Mesenchymal stem cell (in vitro differentiated cells and primary cell): ENCODE measurements around the gene PWWP2B.
A peak's percentile ranks its signal among the peaks of the same experiment; 100 is the strongest.
"Not testable (repeated sequence)": the region's sequence is repeated elsewhere in the genome, so short reads cannot be mapped to it uniquely, and the experiment has no call there.

Experiments
- DNase-seq: peaks from one replicate; pipeline ENCODE4 v3.0.0-alpha.2; 2013
- H2AFZ ChIP-seq: one replicate; pipeline ENCODE4 v1.6.1; 2013; ENCODE audit warnings: low read depth, mild to moderate bottlenecking, control low read depth, inconsistent platforms, low read length, moderate library complexity
- H2AK5ac ChIP-seq: 2 replicates; pipeline ENCODE4 v1.6.1; 2013; ENCODE audit warnings: low read length, moderate library complexity, mild to moderate bottlenecking, inconsistent platforms; ENCODE audit not compliant: severe bottlenecking
- H2BK120ac ChIP-seq: one replicate; pipeline ENCODE4 v1.6.1; 2013; ENCODE audit warnings: low read depth, mild to moderate bottlenecking, inconsistent platforms, low read length, moderate library complexity
- H2BK12ac ChIP-seq, 2 experiments: one replicate each; pipeline ENCODE4 v1.6.1; 2013; ENCODE audit warnings: inconsistent platforms in 2 of 2, low read length in 2 of 2, mild to moderate bottlenecking in 2 of 2, moderate library complexity in 2 of 2, control low read depth in 1 of 2
- H2BK15ac ChIP-seq: one replicate; pipeline ENCODE4 v1.6.1; 2013; ENCODE audit warnings: mild to moderate bottlenecking, low read depth, inconsistent platforms; ENCODE audit not compliant: poor library complexity, severe bottlenecking
- H2BK5ac ChIP-seq: 2 replicates; pipeline ENCODE4 v1.6.1; 2013; ENCODE audit warnings: low read depth, mild to moderate bottlenecking, low read length, control low read depth, inconsistent platforms; ENCODE audit not compliant: poor library complexity, severe bottlenecking
- H3K14ac ChIP-seq, 2 experiments: one replicate each; pipeline ENCODE4 v1.6.1; 2013; ENCODE audit warnings: inconsistent platforms in 2 of 2, low read length in 2 of 2, control low read depth in 1 of 2, mild to moderate bottlenecking in 1 of 2, moderate library complexity in 1 of 2
- H3K18ac ChIP-seq, 2 experiments: one replicate each; pipeline ENCODE4 v1.6.1; 2013; ENCODE audit warnings: inconsistent platforms in 2 of 2, low read length in 2 of 2, control low read depth in 1 of 2, low read depth in 1 of 2, mild to moderate bottlenecking in 1 of 2
- H3K23ac ChIP-seq, 2 experiments: one replicate each; pipeline ENCODE4 v1.6.1; 2013; ENCODE audit warnings: inconsistent platforms in 2 of 2, low read length in 2 of 2, mild to moderate bottlenecking in 2 of 2, moderate library complexity in 2 of 2, control low read depth in 1 of 2
- H3K27ac ChIP-seq: 2 replicates; pipeline ENCODE4 v1.5.1; 2013; ENCODE audit warnings: mild to moderate bottlenecking, moderate library complexity, low read length, control low read depth, inconsistent platforms; ENCODE audit not compliant: poor library complexity, severe bottlenecking
- H3K27me3 ChIP-seq, 2 experiments: 2 replicates each; pipeline versions ENCODE4 v1.6.1 to v1.7.0; 2013; ENCODE audit warnings: low read length in 2 of 2, mild to moderate bottlenecking in 2 of 2, moderate library complexity in 2 of 2, control low read depth in 1 of 2, inconsistent platforms in 1 of 2; ENCODE audit not compliant: control insufficient read depth in 1 of 2, insufficient read depth in 1 of 2
- H3K36me3 ChIP-seq, 2 experiments: 2 replicates each; pipeline versions ENCODE4 v1.6.1 to v1.7.0; 2013; ENCODE audit warnings: low read length in 2 of 2, control low read depth in 1 of 2, inconsistent platforms in 1 of 2, low read depth in 1 of 2, mild to moderate bottlenecking in 1 of 2; ENCODE audit not compliant: insufficient read depth in 2 of 2, control insufficient read depth in 1 of 2
- H3K4ac ChIP-seq, 2 experiments: one replicate each; pipeline ENCODE4 v1.6.1; 2013; ENCODE audit warnings: inconsistent platforms in 2 of 2, low read length in 2 of 2, mild to moderate bottlenecking in 2 of 2, moderate library complexity in 2 of 2, control low read depth in 1 of 2, low read depth in 1 of 2
- H3K4me1 ChIP-seq: 2 replicates; pipeline ENCODE4 v1.6.1; 2013; ENCODE audit warnings: low read depth, low read length, control low read depth; ENCODE audit not compliant: control insufficient read depth, insufficient read depth
- H3K4me2 ChIP-seq: 2 replicates; pipeline ENCODE4 v1.6.1; 2013; ENCODE audit warnings: low read length, mild to moderate bottlenecking, inconsistent platforms; ENCODE audit not compliant: poor library complexity, severe bottlenecking
- H3K4me3 ChIP-seq, 2 experiments: 2 replicates each; pipeline versions ENCODE4 v1.5.1 to v1.7.0; 2013; ENCODE audit warnings: low read length in 2 of 2, mild to moderate bottlenecking in 2 of 2, control low read depth in 1 of 2, low read depth in 1 of 2; ENCODE audit not compliant: insufficient read depth in 1 of 2
- H3K79me1 ChIP-seq: replicated peaks from 2 replicates; pipeline ENCODE4 v1.6.1; 2013; ENCODE audit warnings: mild to moderate bottlenecking, control low read depth, low read length, inconsistent platforms; ENCODE audit not compliant: poor library complexity, severe bottlenecking
- H3K9ac ChIP-seq: 2 replicates; pipeline ENCODE4 v1.7.0; 2013; ENCODE audit warnings: mild to moderate bottlenecking, low read length, moderate library complexity
- H3K9me3 ChIP-seq: 2 replicates; pipeline ENCODE4 v1.7.0; 2013; ENCODE audit warnings: mild to moderate bottlenecking, low read length; ENCODE audit not compliant: control insufficient read depth
- H4K8ac ChIP-seq: one replicate; pipeline ENCODE4 v1.6.1; 2013; ENCODE audit warnings: inconsistent platforms, mild to moderate bottlenecking, low read length, moderate library complexity
- H4K91ac ChIP-seq: one replicate; pipeline ENCODE4 v1.6.1; 2013; ENCODE audit warnings: mild to moderate bottlenecking, low read length, inconsistent platforms
- WGBS: methylation state at CpG from one replicate; pipeline ENCODE4 v1.1.7; 2013; ENCODE audit warnings: mixed read lengths; 5-methylcytosine and 5-hydroxymethylcytosine counted together

The PWWP2B gene

GRCh38 chr10:132385389-132385667 is 11.7 kb upstream of the PWWP2B start:
- no peak overlapping the region for H3K14ac ChIP-seq
- no peak overlapping the region for H3K4me3 ChIP-seq
- peak overlapping the region in 1 of 2 experiments; percentile 19 for H2BK12ac ChIP-seq
- no peak overlapping the region for H3K27ac ChIP-seq
- WGBS, result 71% methylated on average over 5 of the region's 5 CpGs
- H2AFZ ChIP-seq, result no peak overlapping the region
- no peak overlapping the region for H2BK5ac ChIP-seq
- no peak overlapping the region for H2AK5ac ChIP-seq
- H4K91ac ChIP-seq, result no peak overlapping the region
- no peak overlapping the region for H4K8ac ChIP-seq
- H3K23ac ChIP-seq, result no peak overlapping the region
- H3K79me1 ChIP-seq, result no peaks in the 10 kb centered on the region
- no peak for DNase-seq
- peaks cover 7 to 13% of the 10 kb centered on the region in 2 experiments for H3K27me3 ChIP-seq
- no peak overlapping the region for H3K9ac ChIP-seq
- no peak overlapping the region for H3K4me2 ChIP-seq
- H2BK15ac ChIP-seq, result no peak overlapping the region
- no peak overlapping the region for H2BK120ac ChIP-seq
- H3K4me1 ChIP-seq, result peaks cover 16% of the 10 kb centered on the region
- H3K9me3 ChIP-seq, result peaks cover 14% of the 10 kb centered on the region
- H3K4ac ChIP-seq, result no peak overlapping the region
- no peaks in the 10 kb centered on the region for H3K36me3 ChIP-seq
- H3K18ac ChIP-seq, result no peak overlapping the region

GRCh38 chr10:132385721-132386418 is 11.1 kb upstream of the PWWP2B start:
- Histone ChIP-seq H3K9me3 (peaks cover 14% of the 10 kb centered on the region), H3K4me3 (no peak overlapping the region), H2BK120ac (no peak overlapping the region), H3K23ac (no peak overlapping the region), H3K9ac (no peak overlapping the region), H2BK15ac (no peak overlapping the region), H3K27ac (no peak overlapping the region), H3K4me1 (peaks cover 16% of the 10 kb centered on the region), H2AFZ (no peak overlapping the region), H2BK12ac (peak overlapping the region in 1 of 2 experiments; percentile 29), H4K91ac (no peak overlapping the region), H3K27me3 (peaks cover 7 to 17% of the 10 kb centered on the region in 2 experiments), H2AK5ac (no peak overlapping the region), H2BK5ac (no peak overlapping the region), H3K79me1 (no peaks in the 10 kb centered on the region), H3K4me2 (no peak overlapping the region), H3K18ac (no peak overlapping the region), H3K14ac (no peak overlapping the region), H3K36me3 (no peaks in the 10 kb centered on the region), H3K4ac (no peak overlapping the region), H4K8ac (no peak overlapping the region)
- DNase-seq, result no peak
- WGBS, result 96% methylated on average over 18 of the region's 18 CpGs

GRCh38 chr10:132386419-132386831 is 10.6 kb upstream of the PWWP2B start:
- no peak overlapping the region for H3K4ac ChIP-seq
- H3K4me2 ChIP-seq, result no peak overlapping the region
- no peak overlapping the region for H3K14ac ChIP-seq
- H2AFZ ChIP-seq, result no peak overlapping the region
- 84% methylated on average over 9 of the region's 9 CpGs for WGBS
- H3K27ac ChIP-seq, result no peak overlapping the region
- H2BK120ac ChIP-seq, result no peak overlapping the region
- peaks cover 16% of the 10 kb centered on the region for H3K4me1 ChIP-seq
- no peak overlapping the region for H3K9ac ChIP-seq
- peaks cover 7 to 22% of the 10 kb centered on the region in 2 experiments for H3K27me3 ChIP-seq
- no peak overlapping the region for H2BK5ac ChIP-seq
- DNase-seq, result no peak
- no peak overlapping the region for H3K4me3 ChIP-seq
- H4K91ac ChIP-seq, result peak overlapping the region; percentile 14
- H2BK15ac ChIP-seq, result no peak overlapping the region
- no peak overlapping the region for H4K8ac ChIP-seq
- H3K79me1 ChIP-seq, result no peaks in the 10 kb centered on the region
- no peak overlapping the region for H3K18ac ChIP-seq
- no peak overlapping the region for H3K23ac ChIP-seq
- no peaks in the 10 kb centered on the region for H3K36me3 ChIP-seq
- no peak overlapping the region for H2AK5ac ChIP-seq
- H3K9me3 ChIP-seq, result peaks cover 10% of the 10 kb centered on the region
- peak overlapping the region in 1 of 2 experiments; percentile 77 for H2BK12ac ChIP-seq

- H3K4me3 ChIP-seq, H2AFZ ChIP-seq, H3K9me3 ChIP-seq, H3K27ac ChIP-seq, H3K23ac ChIP-seq, H2BK120ac ChIP-seq, H4K8ac ChIP-seq, H3K14ac ChIP-seq, H3K4ac ChIP-seq, DNase-seq, H3K36me3 ChIP-seq, H3K4me2 ChIP-seq, H2BK5ac ChIP-seq, H3K9ac ChIP-seq, H3K79me1 ChIP-seq, H3K18ac ChIP-seq, H2AK5ac ChIP-seq: not testable (repeated sequence)
- H2BK15ac ChIP-seq, result peak overlapping the region; percentile 65
- peaks cover 16% of the 10 kb centered on the region for H3K4me1 ChIP-seq
- peaks cover 7 to 23% of the 10 kb centered on the region in 2 experiments for H3K27me3 ChIP-seq
- 100% methylated on average over 1 of the region's 1 CpG for WGBS
- peak overlapping the region; percentile 14 for H4K91ac ChIP-seq
- H2BK12ac ChIP-seq, result peak overlapping the region; percentile 21 to 42
These were observed 10.1 kb upstream of the PWWP2B start for GRCh38 chr10:132386896-132387295.
